ENCODE data around the gene SCN5A. TPM values are rescaled to one million over a fixed set of nuclear protein-coding genes. Genes with fewer than 3 reads are reported as not detected.

SCN5A gene
- under 1 TPM in 1 of 4 donors, not detected in 3; 0.19 TPM for total RNA-seq

GRCh38 chr3:38649500-38650247, at the start of gene SCN5A:
TSS of gene SCN5A (minus strand) at chr3:38649687. CDS start at chr3:38633307, 16,380 bp downstream.
- no peak for TF ChIP-seq CTCF (IDR thresholded peaks at IDR 0.05; ENCODE audit: low read depth)

GRCh38 chr3:38698760-38699159, 49.3 kb upstream of the SCN5A start:
- TF ChIP-seq CTCF (IDR thresholded peaks at IDR 0.05; ENCODE audit: low read depth) = no peak

GRCh38 chr3:38698061-38698460, 48.6 kb upstream of the SCN5A start:
- no peak for TF ChIP-seq CTCF (IDR thresholded peaks at IDR 0.05; ENCODE audit: low read depth)

- TF ChIP-seq CTCF (IDR thresholded peaks at IDR 0.05; ENCODE audit: low read depth) = no peak
Measured at GRCh38 chr3:38696034-38696433, 46.5 kb upstream of the SCN5A start.

GRCh38 chr3:38690185-38690584, 40.7 kb upstream of the SCN5A start:
- no peak for TF ChIP-seq CTCF (IDR thresholded peaks at IDR 0.05; ENCODE audit: low read depth)

- TF ChIP-seq CTCF (IDR thresholded peaks at IDR 0.05; ENCODE audit: low read depth) = no peak
Measured at GRCh38 chr3:38689774-38690173, 40.3 kb upstream of the SCN5A start.

GRCh38 chr3:38689346-38689745, 39.9 kb upstream of the SCN5A start:
- TF ChIP-seq CTCF (IDR thresholded peaks at IDR 0.05; ENCODE audit: low read depth) = no peak
